ENCODE data around the gene VAV2.

The VAV2 gene

GRCh38 chr9:133810556-133811195, 181.4 kb downstream of the VAV2 start:
- no peak for DNase-seq

GRCh38 chr9:133809335-133809734, 182.8 kb downstream of the VAV2 start:
- DNase-seq, result no peak

- DNase-seq, result no peak
These were observed 184.3 kb downstream of the VAV2 start for GRCh38 chr9:133807818-133808217.

- DNase-seq, result no peak
These were observed 185.1 kb downstream of the VAV2 start for GRCh38 chr9:133807037-133807436.

- DNase-seq, result no peak
These were observed 185.5 kb downstream of the VAV2 start for GRCh38 chr9:133806623-133807010.

GRCh38 chr9:133805876-133806622, 186.1 kb downstream of the VAV2 start:
- DNase-seq, result no peak

GRCh38 chr9:133804199-133804598, 187.9 kb downstream of the VAV2 start:
- no peak for DNase-seq

- DNase-seq, result no peak
These were observed 188.4 kb downstream of the VAV2 start for GRCh38 chr9:133803745-133804144.

GRCh38 chr9:133803028-133803585, 189.0 kb downstream of the VAV2 start:
- no peak for DNase-seq

GRCh38 chr9:133801739-133802138, 190.4 kb downstream of the VAV2 start:
- DNase-seq, result no peak

GRCh38 chr9:133800266-133800665, 191.9 kb downstream of the VAV2 start:
- DNase-seq, result no peak

- DNase-seq, result no peak
These were observed 192.4 kb downstream of the VAV2 start for GRCh38 chr9:133799716-133800115.

GRCh38 chr9:133799106-133799505, 193.0 kb downstream of the VAV2 start:
- DNase-seq, result no peak

- DNase-seq, result no peak
These were observed 194.0 kb downstream of the VAV2 start for GRCh38 chr9:133798160-133798559.

GRCh38 chr9:133797406-133798105, 194.6 kb downstream of the VAV2 start:
- no peak for DNase-seq

- no peak for DNase-seq
These were observed 195.6 kb downstream of the VAV2 start for GRCh38 chr9:133796562-133796961.

GRCh38 chr9:133795049-133795448, 197.1 kb downstream of the VAV2 start:
- no peak for DNase-seq

- DNase-seq, result no peak
These were observed 197.9 kb downstream of the VAV2 start for GRCh38 chr9:133794016-133794760.

- DNase-seq, result no peak
These were observed 198.7 kb downstream of the VAV2 start for GRCh38 chr9:133793471-133793870.

- peak; percentile 5 to 39 for DNase-seq
These were observed 199.2 kb downstream of the VAV2 start for GRCh38 chr9:133792721-133793470.

GRCh38 chr9:133791735-133792649, 200.1 kb downstream of the VAV2 start:
- no peak for DNase-seq

Measured in stimulated activated CD4-positive, alpha-beta T cell treated with anti-CD3 and anti-CD28 coated beads, Interleukin-4, amount 100 ng/mL, for 4 hours (primary cell).